Endothelial cell of umbilical vein (primary cell): ENCODE measurements around the gene INKA2. TPM values are rescaled to one million over a fixed set of nuclear protein-coding genes. Genes with fewer than 3 reads are reported as not detected.

Experiments
- BruUV-seq: library from RNA; stranded (reverse); fragments of 400-500 nt; replicated peaks from 2 replicates; lab custom pipeline; 2021; lab: Mats Ljungman, UMichigan
- CTCF ChIA-PET: fragments of 300-600, 350-600 bp; sonication (Branson Sonifier 250); formaldehyde crosslinking; loops from one replicate; lab custom pipeline; 2021; ENCODE audit warnings: antibody characterized with exemption, inconsistent platforms; lab: Charles Lee
- POLR2A ChIA-PET: fragments of 300-600, 350-600 bp; sonication (Branson Sonifier 250); formaldehyde crosslinking; loops from one replicate; lab custom pipeline; 2021; ENCODE audit warnings: antibody characterized with exemption, inconsistent platforms; lab: Charles Lee
- DNase-seq: peaks from one replicate; pipeline ENCODE4 v3.0.0-alpha.2; 2011; ENCODE audit warnings: low read depth, low spot score
- FAIRE-seq: peaks from 2 replicates; lab custom pipeline; 2011; peaks lifted over from hg19 to GRCh38; lab: Jason Lieb, UNC
- H2AFZ ChIP-seq: 2 replicates; pipeline ENCODE4 v1.6.0; 2012; ENCODE audit warnings: low read depth, low read length, control low read depth, inconsistent platforms
- H3K27ac ChIP-seq: 2 replicates; pipeline ENCODE4 v1.5.1; 2011; ENCODE audit warnings: low read depth, mild to moderate bottlenecking, control low read depth, low read length, moderate library complexity; ENCODE audit not compliant: insufficient read depth
- H3K27me3 ChIP-seq, 2 experiments: 2 replicates each; pipeline versions ENCODE4 v1.6.0 to v1.6.1; 2011; ENCODE audit warnings: low read length in 2 of 2, mixed read lengths in 1 of 2; ENCODE audit not compliant: control insufficient read depth in 2 of 2, insufficient read depth in 2 of 2
- H3K36me3 ChIP-seq, 2 experiments: 2 replicates in 1 of 2; 3 replicates in 1 of 2; pipeline ENCODE4 v1.5.1; 2011; ENCODE audit warnings: low read length in 2 of 2, mild to moderate bottlenecking in 1 of 2, moderate library complexity in 1 of 2; ENCODE audit not compliant: control insufficient read depth in 2 of 2, insufficient read depth in 2 of 2; ENCODE audit errors: extremely low read depth in 1 of 2
- H3K4me1 ChIP-seq: 3 replicates; pipeline ENCODE4 v1.5.1; 2011; ENCODE audit warnings: mild to moderate bottlenecking, low read length; ENCODE audit not compliant: control insufficient read depth, insufficient read depth; ENCODE audit errors: extremely low read depth
- H3K4me2 ChIP-seq: 2 replicates; pipeline ENCODE4 v1.6.1; 2011; ENCODE audit warnings: low read length, control low read depth, mixed read lengths; ENCODE audit not compliant: insufficient read depth
- H3K4me3 ChIP-seq, 3 experiments: fragments of 200-600 bp in 1 of 3; sonication (generic), shearing (Covaris generic) in 1 of 3; replicated peaks in 1 of 3; 2 replicates each; pipeline ENCODE4 v1.5.1; 2011 to 2016; ENCODE audit warnings: control low read depth in 3 of 3, low read length in 3 of 3, mild to moderate bottlenecking in 2 of 3, inconsistent platforms in 1 of 3, low read depth in 1 of 3, moderate library complexity in 1 of 3; ENCODE audit not compliant: insufficient read depth in 1 of 3
- H3K79me2 ChIP-seq: 2 replicates; pipeline ENCODE4 v1.6.0; 2012; ENCODE audit warnings: low read length, inconsistent platforms; ENCODE audit not compliant: control insufficient read depth, insufficient read depth
- H3K9ac ChIP-seq: replicated peaks from 2 replicates; pipeline ENCODE3; 2011; ENCODE audit warnings: low read length, control low read depth; ENCODE audit not compliant: insufficient read depth; ENCODE audit errors: extremely low read depth
- H3K9me1 ChIP-seq: replicated peaks from 3 replicates; pipeline ENCODE4 v1.6.0; 2011; ENCODE audit warnings: mild to moderate bottlenecking, low read length; ENCODE audit not compliant: control insufficient read depth, insufficient read depth; ENCODE audit errors: extremely low read depth
- H3K9me3 ChIP-seq: replicated peaks from 2 replicates; pipeline ENCODE4 v1.5.1; 2012; ENCODE audit warnings: low read length, inconsistent platforms; ENCODE audit not compliant: control insufficient read depth, insufficient read depth
- H4K20me1 ChIP-seq: replicated peaks from 2 replicates; pipeline ENCODE3; 2011; ENCODE audit warnings: mild to moderate bottlenecking, low read length; ENCODE audit not compliant: control insufficient read depth, insufficient read depth; ENCODE audit errors: extremely low read depth
- EZH2 ChIP-seq: IDR thresholded peaks from 2 replicates; pipeline ENCODE4 v1.6.1; 2012; ENCODE audit warnings: borderline replicate concordance, low read depth, mild to moderate bottlenecking, moderate library complexity, low read length, inconsistent platforms; ENCODE audit not compliant: severe bottlenecking
- FOS ChIP-seq: IDR thresholded peaks from 2 replicates; pipeline ENCODE4 v1.6.1; 2011; ENCODE audit warnings: mild to moderate bottlenecking, low read length, moderate library complexity, borderline replicate concordance; ENCODE audit not compliant: insufficient read depth
- GATA2 ChIP-seq: IDR thresholded peaks from 2 replicates; pipeline ENCODE4 v1.7.0; 2011; ENCODE audit warnings: low read depth, mild to moderate bottlenecking, moderate library complexity, mixed read lengths, low read length; ENCODE audit not compliant: insufficient read length, insufficient read depth
- JUN ChIP-seq: IDR thresholded peaks from 2 replicates; pipeline ENCODE4 v1.6.1; 2011; ENCODE audit warnings: borderline replicate concordance, low read depth; ENCODE audit not compliant: insufficient read length, insufficient read depth
- MAX ChIP-seq: IDR thresholded peaks from 2 replicates; pipeline ENCODE4 v1.6.1; 2011; ENCODE audit not compliant: insufficient read depth, insufficient read length
- MYC ChIP-seq: IDR thresholded peaks from one replicate; pipeline ENCODE4 v1.6.1; 2011; ENCODE audit warnings: mild to moderate bottlenecking, low read depth, low read length
- POLR2A ChIP-seq: IDR thresholded peaks from 2 replicates; pipeline ENCODE4 v1.6.1; 2012; ENCODE audit warnings: low read depth, mild to moderate bottlenecking, control low read depth, low read length
- POLR2AphosphoS5 ChIP-seq: IDR thresholded peaks from 2 replicates; pipeline ENCODE4 v1.6.1; 2012; ENCODE audit warnings: low read depth, mild to moderate bottlenecking, control low read depth, low read length, moderate library complexity; ENCODE audit not compliant: insufficient read depth
- dilution Hi-C: fragments of 300-500 bp; cut with MboI; formaldehyde crosslinking; loops from one replicate; pipeline ENCODE4 v1.15.0; 2019; ENCODE audit warnings: low sequenced_read_pairs; ENCODE audit not compliant: extremely low pct_ligation_motif_present
- intact Hi-C: fragments of 100-400 bp; cut with micrococcal nuclease; formaldehyde crosslinking; loops from one replicate; pipeline ENCODE4 v1.10.0; 2022
- polyA plus RNA-seq, 4 experiments: library from polyadenylated mRNA; depleted of rRNA in 3 of 4; stranded (reverse) in 3 of 4; unstranded in 1 of 4; fragments of >200 nt; gene quantifications; 2 replicates each; pipeline versions ENCODE4 v1.2.1 to v1.2.3, GENCODE V29; 2011 to 2012; ENCODE audit warnings: missing spikeins in 1 of 4
- total RNA-seq: library from RNA; stranded (reverse); gene quantifications from 2 replicates; pipeline ENCODE4 v1.2.3, GENCODE V29; 2021
- TF ChIP-seq, protein P1 (sequence below), 2 donors: IDR thresholded peaks; 1 replicate in 1 of 2; 2 replicates in 1 of 2; pipeline ENCODE4 v1.5.1; 2011; ENCODE audit warnings: low read length in 2 of 2, mild to moderate bottlenecking in 2 of 2, moderate library complexity in 2 of 2, control low read depth in 1 of 2, inconsistent platforms in 1 of 2, low read depth in 1 of 2; ENCODE audit not compliant: insufficient read depth in 1 of 2; ENCODE audit errors: extremely low read depth in 1 of 2

INKA2 gene
- total and polyA plus RNA-seq, 2 donors (not counting 3 experiments of a cell fraction or from before 2014, with no cell fraction given), result 2.4 to 7.8 TPM

DNA sequence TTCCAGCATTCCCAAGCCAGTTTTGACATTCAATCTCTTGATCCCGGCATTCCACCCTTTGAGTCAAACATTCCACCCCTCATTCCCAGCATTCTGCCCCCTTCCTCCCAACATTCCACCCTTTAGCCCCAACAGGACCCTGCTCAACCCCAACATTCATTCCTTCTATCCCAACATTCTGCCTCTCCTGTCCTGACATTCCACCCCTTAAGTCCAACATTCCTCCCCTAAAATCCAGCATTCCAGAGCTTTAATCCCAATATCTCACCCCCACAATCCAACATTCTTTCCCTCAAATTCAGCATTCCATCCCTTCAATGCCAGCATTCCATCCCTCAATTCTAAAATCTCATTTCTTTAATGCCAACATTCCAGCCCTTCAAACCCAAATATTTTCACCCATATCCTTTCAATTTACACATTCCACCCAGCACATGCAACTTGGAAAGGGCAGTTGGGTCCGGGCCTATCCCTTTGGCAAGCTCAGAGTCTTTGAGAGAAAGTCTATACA is 39.4 kb upstream of the INKA2 start:
- no peak for DNase-seq
- BruUV-seq, result no TSS peak
- no peak for FAIRE-seq
- CTCF ChIA-PET, result interaction anchor here (1.5 kb wide), 1 partner anchor 9 kb away, joined by 4 read pairs; no protein-coding TSS in a partner anchor
- H3K27ac ChIP-seq, result no peak overlapping the region
- intact Hi-C loops, result no loop called here
- H2AFZ ChIP-seq, result no peak overlapping the region
- TF ChIP-seq FOS (no peak), EZH2 (no peak)
- no peak overlapping the region for H3K4me3 ChIP-seq
- H3K36me3 ChIP-seq, result no peaks in the 10 kb centered on the region
- no peak overlapping the region for H3K9ac ChIP-seq
- no peaks in the 10 kb centered on the region for H3K79me2 ChIP-seq
- H3K9me1 ChIP-seq, result no peaks in the 10 kb centered on the region
- H4K20me1 ChIP-seq, result no peaks in the 10 kb centered on the region
- H3K9me3 ChIP-seq, result no peaks in the 10 kb centered on the region
- dilution Hi-C loops, result no loop called here
- H3K4me1 ChIP-seq, result no peaks in the 10 kb centered on the region
- H3K27me3 ChIP-seq, result no peaks in the 10 kb centered on the region
- POLR2A ChIA-PET, result no interaction called here
- no peak overlapping the region for H3K4me2 ChIP-seq

- H3K36me3 ChIP-seq, result no peaks in the 10 kb centered on the region
- dilution Hi-C loops (no loop called here), intact Hi-C loops (no loop called here)
- H3K9me3 ChIP-seq, result no peaks in the 10 kb centered on the region
- H3K4me1 ChIP-seq, result no peaks in the 10 kb centered on the region
- DNase-seq (no peak), FAIRE-seq (no peak)
- ChIA-PET POLR2A (no interaction called here), CTCF (interaction anchor here (1.5 kb wide), 1 partner anchor 9 kb away, joined by 4 read pairs; no protein-coding TSS in a partner anchor)
- TF ChIP-seq FOS, result no peak
- TF ChIP-seq GATA2, result no peak
- TF ChIP-seq, protein P1, sequence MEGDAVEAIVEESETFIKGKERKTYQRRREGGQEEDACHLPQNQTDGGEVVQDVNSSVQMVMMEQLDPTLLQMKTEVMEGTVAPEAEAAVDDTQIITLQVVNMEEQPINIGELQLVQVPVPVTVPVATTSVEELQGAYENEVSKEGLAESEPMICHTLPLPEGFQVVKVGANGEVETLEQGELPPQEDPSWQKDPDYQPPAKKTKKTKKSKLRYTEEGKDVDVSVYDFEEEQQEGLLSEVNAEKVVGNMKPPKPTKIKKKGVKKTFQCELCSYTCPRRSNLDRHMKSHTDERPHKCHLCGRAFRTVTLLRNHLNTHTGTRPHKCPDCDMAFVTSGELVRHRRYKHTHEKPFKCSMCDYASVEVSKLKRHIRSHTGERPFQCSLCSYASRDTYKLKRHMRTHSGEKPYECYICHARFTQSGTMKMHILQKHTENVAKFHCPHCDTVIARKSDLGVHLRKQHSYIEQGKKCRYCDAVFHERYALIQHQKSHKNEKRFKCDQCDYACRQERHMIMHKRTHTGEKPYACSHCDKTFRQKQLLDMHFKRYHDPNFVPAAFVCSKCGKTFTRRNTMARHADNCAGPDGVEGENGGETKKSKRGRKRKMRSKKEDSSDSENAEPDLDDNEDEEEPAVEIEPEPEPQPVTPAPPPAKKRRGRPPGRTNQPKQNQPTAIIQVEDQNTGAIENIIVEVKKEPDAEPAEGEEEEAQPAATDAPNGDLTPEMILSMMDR (IDR thresholded peaks at IDR 0.05; ENCODE audit: extremely low read depth in 1 of 2, insufficient read depth in 1 of 2, low read depth in 1 of 2, low read length in 2 of 2), result no peak
- no peak for TF ChIP-seq POLR2AphosphoS5
- TF ChIP-seq MYC, result no peak
- no peak for TF ChIP-seq POLR2A
- no peak for TF ChIP-seq EZH2
- no peak for TF ChIP-seq JUN
- TF ChIP-seq MAX, result no peak
- BruUV-seq, result no TSS peak
- H3K4me2 ChIP-seq, result no peak overlapping the region
- H3K27me3 ChIP-seq, result no peaks in the 10 kb centered on the region
- no peaks in the 10 kb centered on the region for H4K20me1 ChIP-seq
- no peaks in the 10 kb centered on the region for H3K9me1 ChIP-seq
- no peak overlapping the region for H3K27ac ChIP-seq
- no peak overlapping the region for H3K9ac ChIP-seq
- no peak overlapping the region for H3K4me3 ChIP-seq
- no peaks in the 10 kb centered on the region for H3K79me2 ChIP-seq
- no peak overlapping the region for H2AFZ ChIP-seq
Measured at GRCh38 chr1:111778066-111778465, 38.9 kb upstream of the INKA2 start.
